HG03135 (cell line): ENCODE measurements around the gene MLLT1.

Experiments
- ATAC-seq: cut with Tn5 transposase; IDR thresholded peaks from one replicate; pipeline ENCODE4 v1.9.1; 2021; ENCODE audit warnings: mild to moderate bottlenecking, moderate library complexity; ENCODE audit not compliant: unreplicated experiment

The MLLT1 gene

GRCh38 chr19:6236310-6237291 lies 43.2 kb downstream of the MLLT1 start:
- ATAC-seq: no peak

- ATAC-seq: no peak
Measured at GRCh38 chr19:6235031-6235951, 44.5 kb downstream of the MLLT1 start.

- no peak for ATAC-seq
Measured at GRCh38 chr19:6234527-6234926, 45.2 kb downstream of the MLLT1 start.

GRCh38 chr19:6233827-6234511 lies 45.8 kb downstream of the MLLT1 start:
- ATAC-seq: no peak

GRCh38 chr19:6233056-6233826 lies 46.5 kb downstream of the MLLT1 start:
- ATAC-seq: no peak

- no peak for ATAC-seq
Measured at GRCh38 chr19:6232601-6233055, 47.1 kb downstream of the MLLT1 start.

- ATAC-seq: no peak
Measured at GRCh38 chr19:6230991-6231448, 48.8 kb downstream of the MLLT1 start.

- no peak for ATAC-seq
Measured at GRCh38 chr19:6229951-6230712, 49.6 kb downstream of the MLLT1 start.

- ATAC-seq: no peak
Measured at GRCh38 chr19:6229216-6229913, 50.4 kb downstream of the MLLT1 start.

- ATAC-seq: no peak
Measured at GRCh38 chr19:6228551-6229215, 51.1 kb downstream of the MLLT1 start.

GRCh38 chr19:6227936-6228325 lies 51.8 kb downstream of the MLLT1 start:
- ATAC-seq: no peak

- ATAC-seq: no peak
Measured at GRCh38 chr19:6227156-6227935, 52.4 kb downstream of the MLLT1 start.

- ATAC-seq: no peak
Measured at GRCh38 chr19:6226444-6227155, 53.2 kb downstream of the MLLT1 start.

GRCh38 chr19:6226012-6226411 lies 53.8 kb downstream of the MLLT1 start:
- no peak for ATAC-seq

- no peak for ATAC-seq
Measured at GRCh38 chr19:6225232-6225865, 54.4 kb downstream of the MLLT1 start.

- no peak for ATAC-seq
Measured at GRCh38 chr19:6224308-6224675, 55.5 kb downstream of the MLLT1 start.
